Stimulated activated CD8-positive, alpha-beta memory T cell treated with anti-CD3 and anti-CD28 coated beads, Interleukin-7, amount 100 ng/mL, for 48 hours (primary cell): Measurements from ENCODE around the gene GMPR2.
A peak's percentile ranks its signal among the peaks of the same experiment; 100 is the strongest.
"Not testable (repeated sequence)": the region's sequence is repeated elsewhere in the genome, so short reads cannot be mapped to it uniquely, and the experiment has no call there.

ENCODE experiments used
- DNase-seq, 2 donors: peaks; one replicate each; pipeline ENCODE4 v3.0.0-alpha.2; 2020; ENCODE audit warnings: low read depth in 1 of 2; ENCODE audit errors: extremely low read depth in 1 of 2

The GMPR2 gene

DNA sequence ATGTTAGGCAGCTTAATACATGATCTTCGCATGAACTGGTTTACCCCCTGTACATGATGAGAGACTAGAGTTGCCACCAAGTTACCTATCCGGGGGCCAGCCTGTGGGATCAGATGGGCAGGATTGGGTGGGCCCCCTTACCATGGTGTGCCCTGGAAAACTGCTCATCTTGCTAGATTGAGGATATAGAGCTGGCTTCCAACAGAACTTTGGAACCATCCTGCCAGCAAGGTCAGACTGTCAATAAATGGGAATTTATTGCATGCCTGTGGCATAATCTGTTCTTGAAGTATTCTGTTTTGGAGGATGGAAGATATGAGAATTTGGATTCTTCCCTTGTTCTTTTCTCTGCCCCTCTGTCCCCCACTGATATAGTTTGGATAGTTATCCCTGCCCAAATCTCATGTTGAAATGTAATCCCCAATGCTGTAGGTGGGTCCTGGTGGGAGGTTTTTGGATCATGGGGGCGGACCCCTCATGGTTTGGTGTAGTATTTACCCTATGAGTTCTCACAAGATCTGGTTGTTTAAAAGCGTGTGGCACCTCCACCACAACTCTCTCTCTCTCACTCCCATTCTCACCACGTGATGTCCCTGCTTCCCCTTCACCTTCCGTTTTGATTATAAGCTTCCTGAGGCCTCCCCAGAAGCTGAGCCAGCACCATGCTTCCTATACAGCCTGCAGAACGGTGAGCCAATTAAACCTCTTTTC lies 33.8 kb upstream of the GMPR2 start:
- no peak for DNase-seq

DNA sequence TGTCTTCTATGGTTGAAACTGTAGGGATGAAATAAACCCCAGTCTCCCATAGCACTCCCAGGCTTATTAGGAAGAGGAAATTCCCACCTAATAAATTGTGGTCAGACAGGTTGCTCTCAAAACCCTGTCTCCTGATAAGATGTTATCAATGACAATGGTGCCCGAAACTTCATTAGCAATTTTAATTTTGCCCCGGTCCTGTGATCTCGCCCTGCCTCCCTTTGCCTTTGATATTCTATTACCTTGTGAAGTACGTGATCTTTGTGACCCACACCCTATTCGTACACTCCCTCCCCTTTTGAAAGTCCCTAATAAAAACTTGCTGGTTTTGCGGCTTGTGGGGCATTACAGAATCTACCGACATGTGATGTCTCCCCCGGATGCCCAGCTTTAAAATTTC lies 30.2 kb upstream of the GMPR2 start:
- not testable (repeated sequence) for DNase-seq

DNA sequence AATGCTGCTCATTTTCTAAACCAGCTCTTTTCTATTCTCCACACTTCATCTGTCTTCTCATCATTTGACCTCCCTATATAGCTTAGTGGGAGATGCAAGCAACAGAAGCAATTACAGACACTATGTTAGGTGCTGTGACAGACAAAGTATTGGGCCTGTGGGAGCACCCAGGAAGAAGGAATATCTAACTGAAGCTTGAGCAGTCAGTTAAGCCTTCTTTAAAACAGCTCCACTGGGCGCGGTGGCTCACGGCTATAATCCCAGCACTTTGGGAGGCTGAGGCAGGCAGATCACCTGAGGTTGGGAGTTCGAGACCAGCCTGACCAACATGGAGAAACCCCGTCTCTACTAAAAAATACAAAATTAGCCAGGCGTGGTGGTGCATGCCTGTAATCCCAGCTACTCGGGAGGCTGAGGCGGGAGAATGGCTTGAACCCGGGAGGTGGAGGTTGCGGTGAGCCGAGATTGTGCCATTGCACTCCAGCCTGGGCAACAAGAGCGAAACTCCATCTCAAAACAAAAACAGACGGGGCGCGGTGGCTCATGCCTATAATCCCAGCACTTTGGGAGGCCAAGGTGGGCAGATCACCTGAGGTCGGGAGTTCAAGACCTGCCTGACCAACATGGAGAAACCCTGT lies 29.4 kb upstream of the GMPR2 start:
- DNase-seq = not testable (repeated sequence)

DNA sequence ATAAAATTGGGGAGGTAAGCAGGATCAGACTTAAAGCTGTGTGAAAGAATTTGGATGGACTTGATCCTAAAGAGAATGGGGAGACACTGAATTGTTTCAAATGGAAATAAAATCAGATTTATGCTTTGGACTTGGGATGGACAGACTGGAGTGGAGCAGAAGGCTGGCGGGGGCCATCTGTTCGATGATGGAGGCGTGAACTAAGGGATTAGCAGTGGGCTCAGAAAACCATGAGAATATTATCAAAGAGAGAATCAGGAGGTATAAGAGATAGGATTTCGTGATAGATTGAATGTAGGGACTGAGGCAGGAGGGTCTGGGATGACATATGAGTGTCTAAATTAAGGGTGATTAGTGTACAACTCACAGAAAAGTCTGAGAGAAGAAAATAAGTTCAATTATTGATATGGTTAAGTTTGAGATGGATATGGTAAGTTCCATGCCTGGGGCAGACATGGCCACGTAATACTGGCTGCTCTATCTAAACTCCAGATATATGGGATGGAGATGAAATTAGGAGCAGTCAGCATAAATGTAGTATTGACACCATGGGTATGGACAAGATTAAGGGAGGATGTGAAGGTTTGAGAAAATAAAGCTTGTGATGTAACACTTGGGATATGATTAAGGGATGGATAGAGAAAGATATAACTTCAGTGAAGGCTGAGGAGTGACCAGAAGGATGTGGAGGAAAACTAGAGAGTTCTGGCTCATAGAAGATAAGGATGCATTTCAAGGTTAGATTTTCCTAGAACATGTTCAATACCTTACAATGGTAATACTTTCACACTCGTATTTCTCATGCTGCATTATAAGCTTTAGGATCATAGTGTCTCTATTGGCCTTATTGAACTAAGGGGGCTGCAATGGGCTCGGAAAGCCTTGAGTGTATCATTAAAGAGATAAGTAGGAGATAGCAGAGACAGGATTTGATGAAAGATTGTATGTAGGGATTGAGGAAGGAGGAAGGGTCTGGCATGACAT lies 28.3 kb upstream of the GMPR2 start:
- DNase-seq = no peak

DNA sequence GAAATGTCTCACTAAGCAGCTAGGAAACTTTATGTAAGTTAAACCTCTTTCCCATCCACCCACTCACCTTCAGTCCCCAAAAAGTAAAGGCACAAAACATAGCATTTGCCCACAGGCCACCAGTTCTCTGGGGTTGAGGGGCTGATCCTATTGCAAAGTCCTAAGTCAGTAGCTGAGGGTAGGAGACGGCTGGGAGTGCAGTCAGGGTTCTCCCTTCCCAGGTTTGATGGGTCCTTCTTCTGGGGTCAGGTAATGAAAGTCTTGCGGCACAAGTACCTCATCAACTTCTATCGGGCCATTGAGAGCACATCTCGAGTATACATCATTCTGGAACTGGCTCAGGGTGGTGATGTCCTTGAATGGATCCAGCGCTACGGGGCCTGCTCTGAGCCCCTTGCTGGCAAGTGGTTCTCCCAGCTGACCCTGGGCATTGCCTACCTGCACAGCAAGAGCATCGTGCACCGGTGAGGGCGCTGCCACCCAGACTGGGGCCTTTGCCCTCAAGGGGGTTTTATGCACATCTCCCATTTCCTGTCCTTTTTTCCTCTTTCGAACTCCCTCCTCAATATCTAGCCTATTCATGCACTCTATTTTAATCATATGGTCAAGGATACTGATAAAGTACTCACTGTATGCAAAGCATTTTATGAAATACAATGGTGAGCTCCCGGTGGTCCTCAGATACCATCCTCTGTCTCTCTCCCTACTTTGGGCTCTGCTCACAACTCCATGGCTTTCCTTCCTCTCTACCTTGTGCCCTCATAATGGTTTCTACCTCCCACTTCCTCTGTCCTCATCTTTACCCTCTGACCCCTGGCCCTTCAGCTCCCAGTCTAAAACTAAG lies 26.2 kb upstream of the GMPR2 start:
- DNase-seq = no peak

DNA sequence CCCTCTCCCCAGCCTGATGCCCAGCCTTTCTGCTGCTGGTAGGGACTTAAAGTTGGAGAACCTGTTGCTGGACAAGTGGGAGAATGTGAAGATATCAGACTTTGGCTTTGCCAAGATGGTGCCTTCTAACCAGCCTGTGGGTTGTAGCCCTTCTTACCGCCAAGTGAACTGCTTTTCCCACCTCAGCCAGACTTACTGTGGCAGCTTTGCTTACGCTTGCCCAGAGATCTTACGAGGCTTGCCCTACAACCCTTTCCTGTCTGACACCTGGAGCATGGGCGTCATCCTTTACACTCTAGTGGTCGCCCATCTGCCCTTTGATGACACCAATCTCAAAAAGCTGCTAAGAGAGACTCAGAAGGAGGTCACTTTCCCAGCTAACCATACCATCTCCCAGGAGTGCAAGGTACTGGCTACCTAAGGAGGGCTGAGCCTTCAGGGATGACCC lies 25.6 kb upstream of the GMPR2 start:
- no peak for DNase-seq

DNA sequence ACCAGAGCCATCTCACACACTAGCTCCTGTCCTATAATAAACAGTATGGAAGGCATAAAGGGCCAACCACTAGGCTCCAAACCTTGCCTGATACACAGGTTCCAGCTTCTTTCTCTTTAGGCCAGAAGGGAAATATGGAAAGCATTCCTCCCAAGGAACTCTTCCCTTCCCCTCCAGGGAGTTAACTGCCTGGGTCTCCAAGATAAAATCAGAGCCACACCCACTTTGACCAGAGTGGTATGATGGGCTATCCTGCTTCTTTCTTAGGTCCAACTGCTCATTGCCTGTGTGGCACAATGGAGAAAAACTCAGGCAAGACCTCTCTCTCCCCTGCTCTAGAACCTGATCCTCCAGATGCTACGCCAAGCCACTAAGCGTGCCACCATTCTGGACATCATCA lies 25.1 kb upstream of the GMPR2 start:
- no peak for DNase-seq

DNA sequence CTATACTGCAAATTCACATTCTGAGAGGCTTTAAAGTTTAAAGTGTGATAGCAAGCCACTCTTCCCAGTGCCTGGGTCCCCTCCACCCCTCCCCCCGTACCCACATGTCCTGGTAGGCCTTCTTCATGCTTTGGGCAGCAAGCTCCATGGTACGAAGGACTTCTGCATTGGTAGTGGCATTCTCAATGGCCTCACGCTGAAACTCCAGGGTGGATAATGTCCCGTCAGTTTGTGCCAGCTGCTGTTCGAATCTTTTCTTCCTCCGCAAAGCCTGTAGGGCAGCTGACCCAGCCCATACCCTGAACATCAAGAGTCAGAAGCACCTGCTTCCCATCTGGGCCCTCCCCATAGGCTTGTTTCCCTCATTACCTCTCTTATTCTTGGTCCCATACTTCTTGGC lies 21.4 kb upstream of the GMPR2 start:
- no peak for DNase-seq

DNA sequence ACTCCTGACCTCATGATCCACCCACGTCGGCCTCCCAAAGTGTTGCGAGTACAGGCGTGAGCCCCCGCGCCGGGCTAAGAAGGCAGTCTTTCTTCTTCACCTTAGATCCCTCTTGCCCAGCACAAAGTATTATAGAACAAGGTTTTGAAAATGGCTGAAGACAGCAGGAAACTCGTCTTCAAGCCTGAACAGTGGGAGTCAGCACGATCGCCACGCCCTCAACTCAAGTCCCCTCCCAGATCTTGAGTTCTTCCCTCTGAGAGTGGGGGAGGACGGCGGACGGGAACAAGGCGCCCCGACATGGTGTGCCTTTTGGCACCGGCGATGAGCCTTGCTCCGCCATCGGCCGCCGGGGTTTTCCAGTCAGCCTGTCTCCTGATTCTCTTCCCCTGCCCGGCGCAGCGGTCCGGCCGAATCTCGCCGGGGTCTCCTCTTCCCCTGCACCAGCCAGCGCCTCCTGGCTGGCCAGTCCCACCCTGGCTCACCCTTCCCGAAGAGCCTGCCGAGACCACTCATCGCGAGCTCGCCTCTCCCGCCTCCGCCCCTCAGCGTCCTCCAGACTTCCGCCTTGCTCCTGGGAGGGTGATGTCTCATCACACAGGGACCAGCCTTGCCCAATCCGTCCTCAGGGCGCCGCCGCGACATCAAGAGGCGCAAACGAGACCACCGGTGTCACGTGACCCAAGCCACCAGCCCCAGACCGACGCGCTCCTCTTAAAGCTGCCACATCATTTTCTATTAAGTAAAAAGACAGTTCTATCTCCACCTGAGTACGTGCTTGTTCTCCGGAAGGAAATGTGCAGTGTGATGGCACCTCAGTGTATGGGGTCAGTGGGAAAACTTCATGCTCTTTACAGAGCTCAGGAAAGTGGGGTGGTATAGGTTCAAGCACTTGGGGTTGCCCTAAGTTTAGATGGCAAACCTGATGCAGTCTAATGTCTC lies 19.5 kb upstream of the GMPR2 start, which contains the start of gene CHMP4A:
TSS of gene CHMP4A (minus strand) at position 565 of the 942 bp plus-strand sequence. CDS start at position 516, 49 bp downstream.
- DNase-seq = peak; percentile 88 to 98

DNA sequence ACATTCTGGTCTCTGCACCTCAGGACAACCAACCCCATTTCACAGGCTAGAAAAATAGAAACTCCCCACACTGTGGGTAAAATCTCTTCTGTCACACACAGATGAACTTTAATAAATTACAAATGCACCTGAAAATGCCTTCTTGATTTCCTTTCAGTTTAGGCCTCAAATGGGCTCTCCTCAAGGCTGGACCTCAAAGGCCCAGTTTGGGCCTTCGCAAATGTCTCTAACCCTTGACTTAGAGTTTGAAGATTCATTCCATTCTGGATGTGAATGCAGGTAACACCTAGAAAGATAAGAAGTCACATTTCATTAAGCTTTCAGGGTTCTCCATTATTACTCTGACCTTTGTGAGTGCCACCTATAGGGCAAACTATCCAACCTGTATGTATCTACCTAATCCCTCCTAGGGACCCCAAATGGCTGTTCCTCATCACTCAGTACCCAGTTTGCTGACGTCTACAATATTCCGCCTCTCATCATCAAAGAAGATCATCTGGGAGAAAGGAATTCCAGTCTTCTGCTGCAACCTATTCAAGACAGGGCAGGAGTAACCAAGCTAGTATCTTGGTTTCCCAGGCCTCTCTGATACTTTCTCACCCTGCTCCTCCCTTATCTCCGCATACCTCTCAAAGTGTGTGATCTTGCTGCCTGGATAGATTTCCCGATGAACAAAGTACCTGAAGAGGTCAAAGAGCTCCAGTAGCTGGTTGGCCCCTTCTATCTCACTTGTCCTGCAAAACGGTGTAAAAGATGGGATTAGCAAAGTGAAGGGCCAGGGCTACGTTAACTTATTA lies 18.7 kb upstream of the GMPR2 start:
- DNase-seq = no peak

DNA sequence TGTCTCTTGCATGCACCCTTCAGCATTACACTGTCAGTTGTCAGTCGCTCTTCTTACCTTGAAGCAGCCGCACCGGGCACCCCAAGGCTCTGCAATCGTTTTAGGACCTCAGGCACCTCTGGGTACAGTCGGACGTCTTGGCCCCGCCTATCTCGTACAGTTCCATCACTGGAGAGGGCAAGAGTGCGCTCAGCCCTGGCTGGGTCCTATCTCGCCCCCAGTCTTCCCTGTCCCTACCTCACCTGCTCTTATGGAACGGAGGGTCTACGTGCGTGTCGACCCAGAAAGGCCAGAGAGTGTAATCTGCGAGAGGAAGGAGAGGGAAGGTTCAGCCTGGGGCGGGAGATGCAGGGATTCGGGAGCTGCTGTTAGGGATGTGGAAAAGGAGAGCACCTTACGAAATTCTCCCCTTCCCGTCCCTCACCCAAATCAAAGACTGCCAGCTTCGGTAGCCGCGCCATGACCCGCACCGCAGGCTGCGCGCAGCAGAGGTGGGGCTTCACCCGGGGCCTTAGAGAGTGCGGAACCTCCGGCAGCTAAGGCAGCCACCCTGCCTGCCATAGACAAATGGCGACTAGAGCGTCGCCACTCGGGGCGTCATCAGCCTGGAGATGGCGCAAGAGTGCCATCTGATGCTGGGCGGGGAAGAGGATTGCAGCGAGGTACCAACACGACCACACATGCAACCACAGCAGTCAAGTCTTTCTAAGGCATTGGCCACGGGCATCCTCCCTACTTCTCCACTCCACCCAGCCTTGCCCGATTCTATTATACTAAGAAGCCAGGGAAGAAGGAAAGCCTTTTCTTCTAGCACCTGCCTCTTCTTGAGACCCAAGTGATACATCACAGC lies 17.0 kb upstream of the GMPR2 start, which contains the start of gene MDP1:
TSS of gene MDP1 (minus strand) at position 572 of the 850 bp plus-strand sequence. CDS start at position 461, 111 bp downstream.
- peak; percentile 62 to 83 for DNase-seq

DNA sequence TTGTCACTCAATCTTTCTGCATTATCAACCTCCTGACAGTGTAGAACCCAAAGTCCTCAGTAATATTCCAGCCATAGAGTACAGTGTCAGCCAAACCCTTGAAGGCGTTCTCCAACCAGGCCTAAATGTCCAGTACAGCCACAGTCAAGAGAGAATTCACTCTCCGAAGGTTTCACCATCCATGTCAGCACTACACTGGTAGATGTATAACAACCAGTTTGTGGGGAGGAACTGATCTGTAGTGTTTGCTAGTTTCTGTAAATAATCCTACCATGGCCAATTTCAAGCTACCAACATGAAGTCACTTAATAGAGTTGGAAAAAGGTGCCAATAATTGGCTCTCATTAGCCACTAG lies 16.4 kb upstream of the GMPR2 start:
- DNase-seq = no peak

DNA sequence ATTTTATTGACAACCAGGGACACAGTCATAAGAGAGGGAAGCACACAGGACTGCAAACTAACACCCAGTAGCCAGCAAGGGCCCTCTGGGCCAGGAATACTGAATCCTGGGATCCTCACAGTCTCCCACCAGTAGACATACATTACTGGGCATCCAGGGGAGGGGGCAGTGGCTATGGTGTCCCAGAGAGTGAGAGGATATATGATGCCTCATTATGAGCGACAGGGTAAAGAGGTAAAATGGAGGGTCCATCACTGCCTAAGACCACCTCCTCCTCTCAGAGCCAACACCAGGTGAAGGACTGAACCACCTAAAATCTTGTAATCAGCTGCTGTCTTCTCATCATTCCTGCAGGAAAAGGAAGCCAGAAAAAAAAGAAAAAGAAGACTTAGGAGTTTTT lies 15.9 kb upstream of the GMPR2 start:
- not testable (repeated sequence) for DNase-seq

DNA sequence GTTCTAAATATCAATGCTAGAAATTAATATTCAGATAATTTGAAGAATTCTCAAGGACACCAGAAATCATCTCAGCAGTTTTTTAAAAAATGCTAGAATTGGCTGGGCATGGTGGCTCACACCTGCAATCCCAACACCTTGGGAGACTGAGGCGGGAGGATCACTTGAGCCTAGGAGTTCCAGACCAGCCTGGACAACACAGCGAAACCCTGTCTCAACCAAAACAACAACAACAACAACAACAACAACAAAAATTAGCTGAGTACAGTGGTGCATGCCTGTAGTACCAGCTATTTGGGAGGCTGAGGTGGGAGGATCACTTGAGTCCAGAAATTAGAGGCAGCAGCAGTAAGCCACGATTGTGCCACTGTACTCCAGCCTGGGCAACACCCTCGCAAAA lies 13.6 kb upstream of the GMPR2 start:
- no peak for DNase-seq

DNA sequence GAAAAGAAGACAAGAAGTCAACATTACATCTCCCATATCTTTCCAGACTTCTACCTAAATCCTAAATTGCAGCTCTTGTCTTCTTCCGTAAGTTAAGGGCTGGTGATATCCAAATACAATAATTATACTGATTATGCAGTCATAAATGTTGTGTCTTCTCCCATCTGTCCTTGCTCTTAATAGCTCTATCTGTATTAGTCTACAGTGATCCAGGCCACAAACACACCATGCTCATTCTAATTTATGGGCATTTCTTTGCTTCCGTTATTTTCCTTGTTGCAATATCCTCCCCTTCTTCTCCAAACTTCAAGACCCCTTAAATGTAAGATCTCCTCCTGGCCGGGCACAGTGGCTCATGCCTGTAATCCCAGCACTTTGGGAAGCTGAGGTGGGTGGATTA lies 13.2 kb upstream of the GMPR2 start:
- no peak for DNase-seq

DNA sequence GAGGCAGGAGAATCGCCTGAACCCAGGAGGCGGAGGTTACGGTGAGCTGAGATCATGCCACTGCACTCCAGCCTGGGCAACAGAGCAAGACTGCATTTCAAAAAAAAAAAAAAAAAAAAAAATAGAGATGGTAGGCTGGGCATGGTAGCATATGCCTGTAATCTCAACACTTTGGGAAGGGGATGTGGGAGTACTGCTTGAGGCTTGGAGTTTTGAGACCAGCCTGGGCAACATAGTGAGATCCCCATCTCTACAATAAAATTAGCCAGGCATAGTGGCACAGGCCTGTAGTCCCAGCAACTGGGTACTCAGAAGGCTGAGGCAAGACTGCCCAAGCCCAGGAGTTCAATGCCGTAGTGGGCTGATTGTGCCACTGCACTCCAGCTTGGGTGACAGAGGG lies 9.7 kb upstream of the GMPR2 start:
- not testable (repeated sequence) for DNase-seq

DNA sequence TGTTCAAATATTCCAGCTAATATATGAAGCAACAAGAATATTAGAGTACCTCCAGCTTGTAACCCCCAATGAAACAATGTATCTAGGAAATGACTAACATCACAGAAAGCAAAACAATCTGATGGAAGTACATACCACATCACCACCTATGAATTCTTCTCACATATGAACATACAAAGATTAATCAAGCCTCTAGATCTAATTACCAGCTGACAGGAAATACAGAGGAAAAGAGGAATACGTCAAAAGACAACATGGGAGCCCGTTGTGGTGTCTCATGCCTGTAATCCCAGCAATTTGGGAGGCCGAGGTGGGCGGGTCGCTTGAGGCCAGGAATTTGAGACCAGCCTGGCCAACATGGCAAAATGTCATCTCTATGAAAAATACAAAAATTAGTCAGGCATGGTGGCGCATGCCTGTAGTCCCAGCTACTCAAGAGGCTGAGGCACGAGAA lies 8.1 kb upstream of the GMPR2 start:
- no peak for DNase-seq
